Gastrocnemius medialis (tissue), 4 donors: ENCODE data around the gene EVX2. TPM values are rescaled to one million over a fixed set of nuclear protein-coding genes. Genes with fewer than 3 reads are reported as not detected.
A peak's percentile ranks its signal among the peaks of the same experiment; 100 is the strongest.

Experiments
- ATAC-seq, 2 donors: fragments of 150-250 bp; one replicate each; pipeline ENCODE4 v1.9.1; 2016
- DNase-seq, 2 donors: peaks; one replicate each; pipeline ENCODE4 v3.0.0-alpha.2; 2019
- H3K27ac ChIP-seq, 4 donors: fragments of 200-600 bp; sonication (generic); 1 replicate in 1 of 4; 2 replicates in 3 of 4; pipeline ENCODE4 v1.5.1; 2016 to 2018; ENCODE audit warnings: mild to moderate bottlenecking in 2 of 4, moderate library complexity in 1 of 4
- H3K27me3 ChIP-seq, 3 donors: fragments of 200-600 bp; sonication (generic) in 2 of 3; 1 replicate in 1 of 3; 2 replicates in 2 of 3; pipeline versions ENCODE4 v1.5.1 to v1.6.0; 2016 to 2019; ENCODE audit warnings: mild to moderate bottlenecking in 1 of 3, moderate library complexity in 1 of 3
- H3K36me3 ChIP-seq, 2 donors: fragments of 200-600 bp; sonication (generic) in 1 of 2; one replicate each; pipeline ENCODE4 v1.5.1; 2017 to 2018
- H3K4me1 ChIP-seq, 2 donors: fragments of 200-600 bp; sonication (generic) in 1 of 2; one replicate each; pipeline ENCODE4 v1.5.1; 2016 to 2017; ENCODE audit warnings: mild to moderate bottlenecking in 2 of 2
- H3K4me3 ChIP-seq, 4 donors: fragments of 200-600 bp; sonication (generic) in 3 of 4; 1 replicate in 1 of 4; 2 replicates in 3 of 4; pipeline ENCODE4 v1.5.1; 2016 to 2019; ENCODE audit warnings: mild to moderate bottlenecking in 2 of 4
- H3K9me3 ChIP-seq, 3 donors: fragments of 200-600 bp; sonication (generic) in 2 of 3; 1 replicate in 1 of 3; 2 replicates in 2 of 3; pipeline ENCODE4 v1.5.1; 2016 to 2019
- CTCF ChIP-seq, 5 experiments: fragments of 450-650 bp in 3 of 5; fragments of 200-600 bp in 2 of 5; sonication (generic) in 2 of 5; IDR thresholded peaks in 4 of 5; conservative IDR thresholded peaks in 1 of 5; 1 replicate in 4 of 5; 2 replicates in 1 of 5; pipeline ENCODE4 v1.5.1; 2016 to 2019; ENCODE audit warnings: antibody characterized with exemption in 5 of 5, mild to moderate bottlenecking in 3 of 5, moderate library complexity in 3 of 5
- POLR2A ChIP-seq, 2 donors: fragments of 450-650 bp; IDR thresholded peaks; one replicate each; pipeline ENCODE4 v1.6.1; 2017; ENCODE audit warnings: antibody characterized with exemption in 2 of 2, mild to moderate bottlenecking in 2 of 2, moderate library complexity in 2 of 2
- in situ Hi-C, 4 donors: fragments of 200-750 bp; cut with MboI; loops; one replicate each; pipeline versions ENCODE4 v1.15.0 to v1.8.0; 2017; ENCODE audit warnings: low sequenced_read_pairs in 4 of 4
- intact Hi-C: fragments of 100-400 bp; cut with DNase I; formaldehyde crosslinking; loops from one replicate; pipeline ENCODE4 v1.15.1; 2023; ENCODE audit warnings: low total_unique reads
- total RNA-seq, 4 donors: library from RNA; depleted of rRNA; stranded (reverse); fragments of >200 nt; gene quantifications; one replicate each; pipeline versions ENCODE4 v1.1.0 to v1.2.3, GENCODE V29; 2016

Gene EVX2
- total RNA-seq, 4 donors from 2014 or later = not detected

DNA sequence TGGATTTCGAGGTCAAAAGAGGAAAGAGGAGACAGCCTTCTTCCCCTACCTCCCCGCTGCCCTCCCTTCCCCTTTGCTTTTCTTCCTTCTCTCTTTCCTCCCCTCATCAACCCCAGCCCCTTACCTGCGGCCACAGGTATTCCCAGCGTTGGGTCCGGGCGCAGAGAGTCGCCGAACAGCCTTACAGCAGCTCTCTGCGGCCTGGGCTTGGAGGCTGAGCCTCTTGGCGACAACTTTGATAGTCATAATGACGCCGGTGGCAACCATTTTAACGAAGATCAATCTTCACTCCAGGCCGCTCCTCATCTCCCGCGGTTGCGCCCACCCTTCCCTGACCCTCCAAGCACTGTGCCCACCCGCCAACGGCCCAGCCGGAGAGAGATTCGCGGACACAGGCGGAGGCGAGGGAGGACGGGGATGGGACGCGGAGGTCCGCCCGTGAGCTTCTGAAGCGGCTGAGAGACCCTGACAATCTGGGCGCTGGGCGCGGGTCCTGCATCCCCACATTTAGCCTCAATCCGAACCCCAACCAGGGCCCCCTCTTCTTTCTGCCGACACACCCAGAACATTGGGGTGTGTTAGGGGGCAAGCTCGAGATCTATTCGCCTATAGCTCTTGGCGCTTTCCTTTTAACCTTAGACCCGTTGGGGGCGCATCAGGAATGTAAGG, 1.5 kb upstream of the EVX2 start:
- H3K4me3 ChIP-seq = peak overlapping the region in 1 of 4 donors; percentile 28
- intact Hi-C loops = no loop called here
- in situ Hi-C loops = loop anchor here in 2 of 4 donors (25.0 kb wide), 1 partner anchor 723 kb away; no protein-coding TSS in a partner anchor

DNA sequence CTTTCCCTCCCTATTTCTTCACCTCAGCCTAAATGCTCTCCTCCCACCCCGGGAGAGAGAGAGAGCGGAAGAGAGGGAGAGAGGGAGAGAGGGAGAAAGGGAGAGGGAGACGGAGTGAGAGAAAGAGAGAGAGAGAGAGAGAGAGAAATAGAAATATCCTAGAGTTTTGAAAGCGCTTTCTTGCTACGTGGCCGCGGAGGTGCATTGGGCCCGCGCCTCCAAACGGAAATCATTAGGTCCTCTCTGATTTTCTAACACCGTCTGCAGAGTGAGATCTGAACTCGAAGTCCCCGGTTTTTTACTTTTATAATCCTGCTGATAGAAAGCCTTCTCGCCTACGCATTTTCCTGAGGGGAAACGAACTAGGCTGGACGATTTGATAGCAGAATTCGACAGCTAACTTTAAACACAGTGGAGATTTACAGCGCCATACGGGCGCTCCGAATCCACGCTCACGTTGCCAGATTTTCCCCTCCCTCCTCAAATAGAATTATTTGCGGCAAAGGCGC, 903 bp upstream of the EVX2 start:
- TF ChIP-seq POLR2A (IDR thresholded peaks at IDR 0.05) (no peak), CTCF (IDR thresholded peaks at IDR 0.05 in 4 of 5, conservative IDR thresholded peaks at IDR 0.05 in 1 of 5) (no peak)

More for the DNA sequence above, 1.5 kb upstream of the EVX2 start:
- DNase-seq = no peak
- peaks cover 7 to 19% of the 10 kb centered on the region in 2 donors for H3K4me1 ChIP-seq
- TF ChIP-seq POLR2A (IDR thresholded peaks at IDR 0.05) (no peak), CTCF (IDR thresholded peaks at IDR 0.05 in 4 of 5, conservative IDR thresholded peaks at IDR 0.05 in 1 of 5) (no peak)
- ATAC-seq = no peak
- no peaks in the 10 kb centered on the region for H3K9me3 ChIP-seq
- no peaks in the 10 kb centered on the region for H3K36me3 ChIP-seq
- peaks cover 96 to 99% (median 98%) of the 10 kb centered on the region in 3 donors for H3K27me3 ChIP-seq
- H3K27ac ChIP-seq = no peak overlapping the region

DNA sequence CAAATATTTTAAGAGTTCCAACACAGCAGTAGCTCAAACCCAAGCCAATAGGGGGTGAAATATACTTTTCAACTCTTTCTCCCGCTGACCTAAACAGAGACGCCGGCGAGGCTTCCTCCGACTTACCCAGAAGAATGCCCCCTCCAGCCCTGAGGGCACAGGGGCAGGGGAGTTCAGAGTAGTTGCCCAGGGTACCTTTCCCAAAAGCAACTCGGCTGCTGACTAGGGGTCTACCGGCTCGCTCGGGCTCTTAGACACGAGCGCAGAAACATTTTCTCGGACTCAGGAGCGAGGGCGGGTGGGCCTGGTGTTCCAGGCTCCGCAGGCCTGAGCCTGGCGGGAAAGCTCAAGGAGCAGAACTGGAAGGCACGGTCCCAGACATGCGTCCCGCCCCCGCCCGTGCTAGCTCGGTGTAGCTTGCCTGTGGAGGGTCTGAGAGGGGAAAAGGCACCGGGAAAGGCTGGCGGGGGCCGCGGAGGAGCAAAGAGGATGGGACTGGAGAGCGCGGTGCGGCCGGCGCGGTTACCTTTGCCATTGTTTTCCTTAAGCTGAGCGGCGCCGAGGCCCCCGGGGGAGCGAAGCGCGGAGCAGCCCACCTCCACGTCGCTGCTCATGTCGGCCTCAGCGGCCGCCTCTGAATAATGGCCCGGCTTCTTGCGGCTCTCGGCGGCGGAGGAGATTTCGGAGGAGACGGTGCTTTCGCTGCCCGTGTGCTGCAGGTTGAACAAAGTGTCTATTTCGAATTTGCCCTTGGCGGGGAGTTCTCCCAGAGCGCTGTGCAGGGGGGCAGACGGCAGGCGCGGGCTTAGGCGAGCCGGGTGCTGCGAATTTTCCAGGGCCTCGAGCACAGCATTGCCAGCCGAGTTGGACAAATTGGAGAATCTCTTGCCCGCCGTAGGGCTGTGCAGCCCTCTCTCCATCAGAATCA, 674 bp downstream of the EVX2 start:
- ATAC-seq = no peak
- in situ Hi-C loops (loop anchor here in 2 of 4 donors (25.0 kb wide), 1 partner anchor 721 kb away; no protein-coding TSS in a partner anchor), intact Hi-C loops (loop anchor here (5.0 kb wide), 1 partner anchor 226 kb away; no protein-coding TSS in a partner anchor)
- Histone ChIP-seq H3K27me3 (peaks cover 91 to 96% (median 95%) of the 10 kb centered on the region in 3 donors), H3K9me3 (no peaks in the 10 kb centered on the region), H3K4me1 (peaks cover 17 to 33% of the 10 kb centered on the region in 2 donors), H3K27ac (no peak overlapping the region), H3K4me3 (peak overlapping the region in 1 of 4 donors; percentile 30), H3K36me3 (no peaks in the 10 kb centered on the region)
- TF ChIP-seq POLR2A (IDR thresholded peaks at IDR 0.05) (no peak), CTCF (IDR thresholded peaks at IDR 0.05 in 4 of 5, conservative IDR thresholded peaks at IDR 0.05 in 1 of 5) (no peak)
- no peak for DNase-seq

More for the DNA sequence above, 903 bp upstream of the EVX2 start:
- ATAC-seq (no peak), DNase-seq (no peak)
- Histone ChIP-seq H3K27me3 (peaks cover 91 to 96% (median 95%) of the 10 kb centered on the region in 3 donors), H3K9me3 (no peaks in the 10 kb centered on the region), H3K4me1 (peaks cover 8 to 20% of the 10 kb centered on the region in 2 donors), H3K27ac (no peak overlapping the region), H3K36me3 (no peaks in the 10 kb centered on the region), H3K4me3 (peak overlapping the region in 1 of 4 donors; percentile 28)
- in situ Hi-C loops (loop anchor here in 2 of 4 donors (25.0 kb wide), 1 partner anchor 722 kb away; no protein-coding TSS in a partner anchor), intact Hi-C loops (loop anchor here (5.0 kb wide), 1 partner anchor 227 kb away; no protein-coding TSS in a partner anchor)

GRCh38 chr2:176082525-176082823, 1.3 kb downstream of the EVX2 start:
- ATAC-seq = no peak
- TF ChIP-seq CTCF (IDR thresholded peaks at IDR 0.05 in 4 of 5, conservative IDR thresholded peaks at IDR 0.05 in 1 of 5) = no peak
- TF ChIP-seq POLR2A (IDR thresholded peaks at IDR 0.05) = no peak
- intact Hi-C loops = loop anchor here (5.0 kb wide), 1 partner anchor 225 kb away; no protein-coding TSS in a partner anchor
- no peak for DNase-seq
- Histone ChIP-seq H3K36me3 (no peaks in the 10 kb centered on the region), H3K9me3 (no peaks in the 10 kb centered on the region), H3K27ac (no peak overlapping the region), H3K4me1 (peaks cover 17 to 33% of the 10 kb centered on the region in 2 donors), H3K4me3 (peak overlapping the region in 1 of 4 donors; percentile 30), H3K27me3 (peaks cover 91 to 95% (median 95%) of the 10 kb centered on the region in 3 donors)
- in situ Hi-C loops = loop anchor here in 2 of 4 donors (25.0 kb wide), 1 partner anchor 720 kb away; no protein-coding TSS in a partner anchor
